Metanephros (tissue), 1 donor: ENCODE measurements around the gene WRAP73. TPM values are rescaled to one million over a fixed set of nuclear protein-coding genes. Genes with fewer than 3 reads are reported as not detected.

Experiments
- total RNA-seq: library from RNA; depleted of rRNA; stranded (reverse); fragments of >200 nt; gene quantifications from one replicate; pipeline ENCODE4 v1.2.3, GENCODE V29; 2014

WRAP73 gene
- 33.3 TPM for total RNA-seq

GRCh38 chr1:3649342-3650247 is at the start of gene WRAP73:
WRAP73 (minus strand) TSS chr1:3650103; CDS start chr1:3649999, 104 bp downstream.

GRCh38 chr1:3651930-3652547 is 2.1 kb upstream of the WRAP73 start, which contains the start of gene TP73:
TP73 (plus strand) TSS chr1:3652516; CDS start chr1:3682366, 29,850 bp downstream.

GRCh38 chr1:3624200-3625136 is 25.4 kb downstream of the WRAP73 start, which contains the start of gene TPRG1L:
TPRG1L (plus strand) TSS chr1:3625015; CDS start chr1:3625073, 58 bp downstream.

GRCh38 chr1:3611170-3612019 is 38.5 kb downstream of the WRAP73 start, which contains the start of gene MEGF6:
MEGF6 (minus strand) TSS chr1:3611508; CDS start chr1:3611268, 240 bp downstream.

Other genes with a start within 250 kb of the WRAP73 start
- 15.5 TPM for gene ARHGEF16, start 195.4 kb downstream of the WRAP73 start, total RNA-seq
- 29.9 TPM for gene MEGF6, start 38.6 kb downstream of the WRAP73 start, total RNA-seq
- gene TPRG1L, start 25.1 kb downstream of the WRAP73 start, total RNA-seq = 24.5 TPM
- gene TP73, start 2.4 kb upstream of the WRAP73 start, total RNA-seq = 1.1 TPM
- gene CCDC27, start 102.3 kb upstream of the WRAP73 start, total RNA-seq = not detected
- 12.1 TPM for gene SMIM1, start 122.6 kb upstream of the WRAP73 start, total RNA-seq
- 38.0 TPM for gene LRRC47, start 146.4 kb upstream of the WRAP73 start, total RNA-seq
- gene CEP104, start 207.1 kb upstream of the WRAP73 start, total RNA-seq = 38.6 TPM
- gene DFFB, start 207.4 kb upstream of the WRAP73 start, total RNA-seq = 9.8 TPM